ENCODE data around the gene DCDC2B. TPM values are rescaled to one million over a fixed set of nuclear protein-coding genes. Genes with fewer than 3 reads are reported as not detected.
"Not testable (repeated sequence)": the region's sequence is repeated elsewhere in the genome, so short reads cannot be mapped to it uniquely, and the experiment has no call there.

DCDC2B gene
- not detected in 2 replicates for total RNA-seq

DNA sequence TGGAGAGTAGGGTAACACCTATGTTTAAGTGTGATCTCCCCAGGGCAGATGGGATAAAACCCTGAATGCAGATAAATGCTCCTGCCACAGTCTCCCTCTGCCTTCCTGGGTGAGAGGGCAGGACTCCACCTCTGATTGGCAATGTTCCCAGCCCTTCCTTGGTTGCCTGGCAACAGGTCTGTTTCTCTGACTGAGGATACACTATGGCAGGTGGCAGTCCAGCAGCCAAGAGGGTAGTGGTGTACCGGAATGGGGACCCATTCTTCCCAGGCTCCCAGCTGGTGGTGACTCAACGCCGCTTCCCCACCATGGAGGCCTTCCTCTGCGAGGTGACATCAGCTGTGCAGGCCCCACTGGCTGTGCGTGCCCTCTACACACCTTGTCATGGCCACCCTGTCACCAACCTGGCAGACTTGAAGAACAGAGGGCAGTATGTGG lies at the start of gene DCDC2B:
Gene DCDC2B, plus strand, starts transcription at position 199 of the 438 bp plus-strand sequence. Its CDS starts 5 bp downstream, at position 204.
- DNase-seq (ENCODE audit: low read depth in 2 of 2): no peak

DNA sequence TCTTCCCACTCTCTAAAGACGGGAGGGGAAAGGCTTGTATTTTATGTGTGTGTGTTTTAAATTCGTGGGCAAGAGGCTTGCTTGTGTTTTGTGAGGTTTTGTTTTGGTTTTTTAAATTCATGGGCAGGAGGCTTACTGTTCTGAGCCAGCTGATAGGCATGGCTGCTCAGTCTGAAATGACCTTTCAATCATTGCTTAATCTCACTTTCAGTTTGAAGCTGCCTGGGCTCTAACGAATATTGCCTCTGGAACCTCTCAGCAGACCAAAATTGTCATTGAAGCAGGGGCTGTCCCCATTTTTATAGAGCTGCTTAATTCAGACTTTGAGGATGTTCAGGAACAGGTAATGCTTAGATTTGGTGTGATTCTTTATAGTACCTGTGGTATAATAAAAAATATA lies 49.7 kb upstream of the DCDC2B start:
- no peak for DNase-seq (ENCODE audit: low read depth in 2 of 2)

- DNase-seq (ENCODE audit: low read depth in 2 of 2): no peak
Observed at GRCh38 chr1:32163405-32163804, 45.5 kb upstream of the DCDC2B start.

DNA sequence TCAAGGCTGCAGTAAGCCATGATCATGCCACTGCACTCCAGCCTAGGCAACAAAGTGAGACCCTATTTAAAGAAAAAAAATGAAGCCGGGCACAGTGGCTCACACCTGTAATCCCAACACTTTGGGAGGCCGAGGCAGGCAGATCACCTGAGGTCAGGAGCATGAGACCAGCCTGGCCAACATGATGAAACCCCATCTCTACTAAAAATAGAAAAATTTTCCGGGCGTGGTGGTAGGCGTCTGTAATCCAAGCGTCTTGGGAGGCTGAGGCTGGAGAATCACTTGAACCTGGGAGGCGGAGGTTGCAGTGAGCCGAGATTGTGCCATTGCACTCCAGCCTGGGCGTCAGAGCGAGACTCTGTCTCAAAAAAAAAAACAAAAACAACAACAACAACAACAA lies 43.3 kb upstream of the DCDC2B start:
- not testable (repeated sequence) for DNase-seq (ENCODE audit: low read depth in 2 of 2)

- no peak for DNase-seq (ENCODE audit: low read depth in 2 of 2)
Observed at GRCh38 chr1:32170991-32171390, 37.9 kb upstream of the DCDC2B start.

GRCh38 chr1:32172621-32173245 lies 36.2 kb upstream of the DCDC2B start:
- DNase-seq (ENCODE audit: low read depth in 2 of 2): peak in 1 of 2 donors; percentile 64

DNA sequence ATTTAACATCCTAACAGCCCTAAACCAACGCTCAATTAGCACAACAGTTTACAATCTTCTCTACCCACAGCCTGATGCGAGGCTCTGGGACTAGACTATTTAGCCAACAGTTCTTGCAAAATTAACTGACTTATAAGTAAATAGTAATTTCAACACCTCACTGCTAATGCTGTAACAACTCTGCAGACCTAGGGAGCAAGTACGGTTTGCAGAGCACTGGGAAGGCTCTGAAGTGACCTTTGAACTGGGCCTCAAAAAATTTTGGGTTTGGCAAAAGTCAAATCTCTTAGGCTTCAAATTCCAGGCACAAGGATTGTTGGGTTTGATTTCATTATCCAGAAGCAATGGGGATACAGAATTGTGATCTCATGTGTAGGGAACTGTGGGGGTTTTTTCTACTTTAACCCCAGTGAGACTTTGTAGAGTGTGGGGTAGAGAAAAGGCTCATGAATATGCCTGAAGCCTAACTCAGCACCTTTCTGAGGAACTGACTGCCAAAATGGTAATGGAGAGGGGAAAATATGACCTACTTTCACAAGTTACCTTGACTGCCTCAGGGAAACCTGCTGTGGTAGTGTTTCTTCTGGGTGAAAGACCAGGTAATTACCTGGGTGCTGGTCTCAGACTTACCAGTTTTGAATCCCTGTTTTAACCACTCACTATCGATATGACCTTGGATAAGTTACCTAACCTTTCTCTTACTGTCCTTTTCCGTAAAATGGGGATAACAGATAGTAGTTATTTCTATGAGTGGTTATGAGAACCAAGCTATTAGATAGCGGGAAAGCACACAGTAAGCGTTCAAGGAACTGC lies 30.3 kb upstream of the DCDC2B start:
- DNase-seq (ENCODE audit: low read depth in 2 of 2): no peak

DNA sequence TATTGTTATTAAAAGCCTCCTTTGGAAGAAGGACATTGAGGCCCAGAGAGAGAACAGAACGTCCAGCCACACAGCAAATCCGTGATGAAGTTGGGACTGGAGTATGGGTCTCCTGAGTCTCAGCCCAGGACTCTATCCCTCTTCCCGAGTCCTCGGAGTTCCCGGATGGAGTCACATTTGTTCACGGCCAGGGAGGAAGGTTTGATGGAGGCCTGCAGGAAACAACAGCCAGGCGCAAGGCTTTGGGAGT lies 29.8 kb upstream of the DCDC2B start:
- DNase-seq (ENCODE audit: low read depth in 2 of 2): no peak

- DNase-seq (ENCODE audit: low read depth in 2 of 2): peak; percentile 79 to 94
Observed at GRCh38 chr1:32179443-32180185, 29.3 kb upstream of the DCDC2B start, which contains the start of gene TXLNA. Gene TXLNA (plus strand): TSS chr1:32179675. CDS start chr1:32180346, 671 bp downstream.

GRCh38 chr1:32180186-32181060 lies 28.5 kb upstream of the DCDC2B start:
- DNase-seq (ENCODE audit: low read depth in 2 of 2): peak in 1 of 2 donors; percentile 53

GRCh38 chr1:32181065-32181464 lies 27.8 kb upstream of the DCDC2B start:
- DNase-seq (ENCODE audit: low read depth in 2 of 2): no peak

- no peak for DNase-seq (ENCODE audit: low read depth in 2 of 2)
Observed at GRCh38 chr1:32181563-32181962, 27.3 kb upstream of the DCDC2B start.

- no peak for DNase-seq (ENCODE audit: low read depth in 2 of 2)
Observed at GRCh38 chr1:32182060-32182459, 26.8 kb upstream of the DCDC2B start.

- no peak for DNase-seq (ENCODE audit: low read depth in 2 of 2)
Observed at GRCh38 chr1:32184650-32185049, 24.2 kb upstream of the DCDC2B start.

GRCh38 chr1:32186077-32186476 lies 22.8 kb upstream of the DCDC2B start:
- no peak for DNase-seq (ENCODE audit: low read depth in 2 of 2)

GRCh38 chr1:32186491-32186890 lies 22.4 kb upstream of the DCDC2B start:
- DNase-seq (ENCODE audit: low read depth in 2 of 2): no peak

DNA sequence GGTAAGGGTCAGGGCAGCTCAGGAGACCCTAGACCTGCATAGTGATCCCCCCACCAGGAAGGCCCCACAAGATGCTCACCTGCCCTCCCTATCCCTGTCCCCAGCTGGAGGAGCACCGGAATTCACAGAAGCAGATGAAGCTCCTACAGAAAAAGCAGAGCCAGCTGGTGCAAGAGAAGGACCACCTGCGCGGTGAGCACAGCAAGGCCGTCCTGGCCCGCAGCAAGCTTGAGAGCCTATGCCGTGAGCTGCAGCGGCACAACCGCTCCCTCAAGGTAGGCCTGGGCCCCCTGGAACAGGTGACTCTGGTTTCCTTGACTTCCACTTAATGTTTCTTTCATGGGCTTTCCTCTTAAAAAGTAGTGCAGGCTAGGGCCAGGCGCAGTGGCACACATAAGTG lies 21.0 kb upstream of the DCDC2B start:
- no peak for DNase-seq (ENCODE audit: low read depth in 2 of 2)

DNA sequence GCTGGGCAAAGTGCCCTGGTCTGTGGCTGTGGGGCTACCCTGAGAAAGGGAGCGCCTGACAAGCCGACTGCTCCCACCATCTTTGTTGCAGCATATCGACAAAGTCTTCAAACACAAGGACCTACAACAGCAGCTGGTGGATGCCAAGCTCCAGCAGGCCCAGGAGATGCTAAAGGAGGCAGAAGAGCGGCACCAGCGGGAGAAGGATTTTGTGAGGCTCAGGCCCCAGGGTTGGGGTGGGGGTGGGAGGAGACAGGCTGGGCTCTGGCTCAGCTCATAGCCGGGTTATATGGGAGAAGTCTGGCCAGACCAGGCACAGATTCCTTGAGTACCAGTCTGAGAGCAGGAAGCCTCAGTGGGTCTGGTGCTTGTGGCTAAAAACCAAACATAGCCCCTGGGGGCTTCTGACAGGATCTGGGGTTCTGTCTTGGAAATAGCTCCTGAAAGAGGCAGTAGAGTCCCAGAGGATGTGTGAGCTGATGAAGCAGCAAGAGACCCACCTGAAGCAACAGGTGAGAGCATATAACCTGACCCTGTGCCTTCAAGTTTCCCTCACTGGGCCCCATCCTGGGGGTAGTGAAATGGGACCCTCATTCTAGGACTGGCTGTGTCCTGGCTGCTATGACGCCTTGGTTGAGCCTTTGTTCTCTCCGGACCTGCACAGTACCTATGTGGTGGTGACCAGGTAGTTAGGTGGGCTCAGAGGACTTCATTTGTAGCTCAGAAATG lies 16.5 kb upstream of the DCDC2B start:
- no peak for DNase-seq (ENCODE audit: low read depth in 2 of 2)

DNA sequence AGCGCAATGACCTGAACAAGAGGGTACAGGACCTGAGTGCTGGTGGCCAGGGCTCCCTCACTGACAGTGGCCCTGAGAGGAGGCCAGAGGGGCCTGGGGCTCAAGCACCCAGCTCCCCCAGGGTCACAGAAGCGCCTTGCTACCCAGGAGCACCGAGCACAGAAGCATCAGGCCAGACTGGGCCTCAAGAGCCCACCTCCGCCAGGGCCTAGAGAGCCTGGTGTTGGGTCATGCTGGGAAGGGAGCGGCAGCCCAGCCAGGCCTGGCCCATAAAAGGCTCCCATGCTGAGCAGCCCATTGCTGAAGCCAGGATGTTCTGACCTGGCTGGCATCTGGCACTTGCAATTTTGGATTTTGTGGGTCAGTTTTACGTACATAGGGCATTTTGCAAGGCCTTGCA lies 13.9 kb upstream of the DCDC2B start:
- DNase-seq (ENCODE audit: low read depth in 2 of 2): no peak

DNA sequence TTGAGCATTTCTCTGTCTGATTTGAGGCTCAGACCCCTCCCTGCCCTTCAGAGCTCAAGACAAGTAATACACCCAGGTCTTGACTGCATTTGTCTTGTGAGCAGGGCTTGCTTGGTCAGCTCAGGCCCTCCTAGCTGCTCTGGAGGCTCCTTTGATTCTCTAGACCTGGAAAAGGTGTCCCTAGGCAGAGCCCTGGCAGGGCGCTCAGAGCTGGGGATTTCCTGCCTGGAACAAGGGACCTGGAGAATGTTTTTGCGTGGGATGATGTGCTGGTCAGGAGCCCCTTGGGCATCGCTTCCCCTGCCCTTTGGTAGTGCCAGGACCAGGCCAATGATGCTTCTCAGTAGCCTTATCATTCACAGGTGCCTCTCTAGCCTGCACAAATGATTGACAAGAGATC lies 13.4 kb upstream of the DCDC2B start:
- no peak for DNase-seq (ENCODE audit: low read depth in 2 of 2)

All from dermis microvascular lymphatic vessel endothelial cell (primary cell).